Right ventricle myocardium superior (tissue), 1 donor: ENCODE measurements around the gene NOXA1. TPM values are rescaled to one million over a fixed set of nuclear protein-coding genes. Genes with fewer than 3 reads are reported as not detected.
"Not testable (repeated sequence)": the region's sequence is repeated elsewhere in the genome, so short reads cannot be mapped to it uniquely, and the experiment has no call there.

ENCODE experiments used
- ATAC-seq: fragments of 200-7000 bp; cut with Tn5 transposase; one replicate; pipeline ENCODE4 v1.9.1; 2020; ENCODE audit warnings: mild to moderate bottlenecking; ENCODE audit not compliant: poor library complexity
- DNase-seq: peaks from one replicate; pipeline ENCODE4 v3.0.0-alpha.2; 2020
- intact Hi-C: fragments of 100-400 bp; cut with DNase I; formaldehyde crosslinking; loops from one replicate; pipeline ENCODE4 v1.11.2; 2022
- long read RNA-seq: library from polyadenylated mRNA; unstranded; transcript quantifications from one replicate; pipeline ENCODE4 v2.0.0, GENCODE V29; 2021
- total RNA-seq: library from RNA; stranded (reverse); fragmentation: NEBNext Ultra II Directional; extraction: Animal tissue kit (Norgen Biotek cat#: 25700); gene quantifications from one replicate; pipeline ENCODE4 v1.2.1, GENCODE V29; 2021
- donor health status: DM: no; HTN: yes; CAD: no; lungs with severe emphysema.

NOXA1 gene, protein sequence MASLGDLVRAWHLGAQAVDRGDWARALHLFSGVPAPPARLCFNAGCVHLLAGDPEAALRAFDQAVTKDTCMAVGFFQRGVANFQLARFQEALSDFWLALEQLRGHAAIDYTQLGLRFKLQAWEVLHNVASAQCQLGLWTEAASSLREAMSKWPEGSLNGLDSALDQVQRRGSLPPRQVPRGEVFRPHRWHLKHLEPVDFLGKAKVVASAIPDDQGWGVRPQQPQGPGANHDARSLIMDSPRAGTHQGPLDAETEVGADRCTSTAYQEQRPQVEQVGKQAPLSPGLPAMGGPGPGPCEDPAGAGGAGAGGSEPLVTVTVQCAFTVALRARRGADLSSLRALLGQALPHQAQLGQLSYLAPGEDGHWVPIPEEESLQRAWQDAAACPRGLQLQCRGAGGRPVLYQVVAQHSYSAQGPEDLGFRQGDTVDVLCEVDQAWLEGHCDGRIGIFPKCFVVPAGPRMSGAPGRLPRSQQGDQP
- 1.7 TPM for total RNA-seq
- long read RNA-seq, partial matches to known transcripts: 1 of 10 reads
- long read RNA-seq, other reads (novel, unspliced or antisense): 9 of 10 reads

- intact Hi-C loops: no loop called here
- DNase-seq (peak; percentile 95), ATAC-seq (peak; percentile 95)
These were observed at the start of gene NOXA1, which contains the start of gene EXD3 for GRCh38 chr9:137422604-137423513. Gene NOXA1 (plus strand): TSS chr9:137423393. CDS start chr9:137423530, 137 bp downstream. Gene EXD3 (minus strand): TSS chr9:137423162. CDS start chr9:137395357, 27,805 bp downstream.

DNA sequence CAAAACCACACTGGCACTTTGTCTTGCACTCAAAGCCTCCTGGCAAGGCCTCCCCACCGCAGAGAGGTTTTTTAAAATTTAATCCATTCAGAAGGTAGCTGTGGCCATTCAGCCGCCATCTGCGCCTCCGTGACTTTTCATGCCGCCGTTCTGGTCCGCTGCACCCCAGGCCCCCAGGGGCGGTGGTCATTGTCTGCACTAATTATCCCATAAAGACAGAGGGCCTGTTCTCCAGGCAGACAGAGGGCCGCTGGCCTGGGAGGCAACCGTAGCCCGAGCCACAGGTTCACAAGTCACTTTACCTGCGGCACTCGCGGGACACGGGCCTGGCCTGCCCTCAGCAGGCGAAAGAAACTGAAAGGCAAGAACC, 49.6 kb upstream of the NOXA1 start:
- intact Hi-C loops: no loop called here
- DNase-seq (peak; percentile 33), ATAC-seq (no peak)

DNA sequence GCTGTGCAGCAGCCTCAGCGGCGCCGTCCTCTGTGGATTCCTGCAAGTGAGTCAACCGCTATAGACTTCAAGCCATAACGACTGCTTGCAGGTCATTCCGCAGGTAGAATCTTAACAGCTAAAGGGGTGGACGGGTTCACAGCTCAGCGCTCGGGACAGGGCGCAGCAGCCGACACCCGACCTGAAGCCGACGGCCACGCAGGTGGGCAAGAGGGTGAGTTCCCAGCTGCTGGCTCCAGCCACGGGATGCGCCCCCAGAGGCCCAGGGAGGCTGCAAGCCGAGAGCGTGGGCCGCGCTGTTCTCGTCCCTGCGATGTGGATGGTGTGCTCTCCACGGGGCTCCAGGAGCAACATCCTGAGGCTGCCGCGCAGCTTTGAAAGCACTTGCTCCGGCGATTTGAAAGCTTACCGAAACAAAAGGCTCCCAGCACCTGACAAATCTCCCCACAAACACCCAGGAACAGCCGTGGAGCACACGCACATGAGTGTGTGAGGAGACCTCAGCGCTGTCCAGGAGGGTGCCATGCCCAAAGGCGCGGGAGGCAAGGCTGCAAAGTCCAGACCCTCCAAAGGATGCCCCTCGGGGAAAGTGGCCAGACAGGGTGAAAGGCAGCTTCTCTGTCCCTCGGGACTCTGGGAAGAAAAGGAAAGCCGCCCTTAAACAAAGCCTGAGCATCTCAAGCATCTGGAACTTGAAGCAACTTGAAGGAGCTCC, 48.9 kb upstream of the NOXA1 start:
- ATAC-seq (no peak), DNase-seq (peak; percentile 19)
- intact Hi-C loops: no loop called here

DNA sequence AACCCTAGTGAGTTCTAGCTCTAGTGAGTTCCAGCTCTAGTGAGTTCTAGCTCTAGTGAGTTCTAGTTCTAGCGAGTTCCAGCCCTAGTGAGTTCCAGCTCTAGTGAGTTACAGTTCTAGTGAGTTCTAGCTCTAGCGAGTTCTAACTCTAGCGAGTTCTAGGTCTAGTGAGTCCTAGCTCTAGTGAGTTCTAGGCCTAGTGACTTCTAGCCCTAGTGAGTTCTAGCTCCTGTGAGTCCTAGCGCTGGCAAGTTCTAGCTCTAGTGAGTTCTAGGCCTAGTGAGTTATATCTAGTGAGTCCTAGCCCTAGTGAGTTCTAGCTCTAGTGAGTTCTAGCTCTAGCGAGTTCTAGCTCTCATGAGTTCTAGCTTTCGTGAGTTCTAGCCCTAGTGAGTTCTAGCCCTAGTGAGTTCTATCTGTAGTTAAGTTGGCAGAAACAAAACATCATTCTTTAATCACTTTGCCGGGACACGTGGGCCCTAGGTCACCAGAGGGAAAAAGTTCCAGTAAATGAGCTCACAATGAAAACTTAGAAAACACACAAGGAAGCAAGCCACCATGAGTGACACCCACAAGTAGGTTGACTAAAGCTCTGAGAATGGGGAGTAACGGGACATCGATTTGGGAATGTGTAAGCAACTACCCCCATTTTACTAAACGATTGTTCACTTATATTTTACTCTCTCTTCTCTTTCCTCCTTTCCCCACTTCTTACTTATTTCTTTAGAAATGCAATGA, 47.7 kb upstream of the NOXA1 start:
- ATAC-seq: no peak
- no peak for DNase-seq
- intact Hi-C loops: no loop called here

- ATAC-seq: no peak
- DNase-seq: peak; percentile 9
- intact Hi-C loops: no loop called here
These were observed 46.8 kb upstream of the NOXA1 start for GRCh38 chr9:137376386-137376785.

DNA sequence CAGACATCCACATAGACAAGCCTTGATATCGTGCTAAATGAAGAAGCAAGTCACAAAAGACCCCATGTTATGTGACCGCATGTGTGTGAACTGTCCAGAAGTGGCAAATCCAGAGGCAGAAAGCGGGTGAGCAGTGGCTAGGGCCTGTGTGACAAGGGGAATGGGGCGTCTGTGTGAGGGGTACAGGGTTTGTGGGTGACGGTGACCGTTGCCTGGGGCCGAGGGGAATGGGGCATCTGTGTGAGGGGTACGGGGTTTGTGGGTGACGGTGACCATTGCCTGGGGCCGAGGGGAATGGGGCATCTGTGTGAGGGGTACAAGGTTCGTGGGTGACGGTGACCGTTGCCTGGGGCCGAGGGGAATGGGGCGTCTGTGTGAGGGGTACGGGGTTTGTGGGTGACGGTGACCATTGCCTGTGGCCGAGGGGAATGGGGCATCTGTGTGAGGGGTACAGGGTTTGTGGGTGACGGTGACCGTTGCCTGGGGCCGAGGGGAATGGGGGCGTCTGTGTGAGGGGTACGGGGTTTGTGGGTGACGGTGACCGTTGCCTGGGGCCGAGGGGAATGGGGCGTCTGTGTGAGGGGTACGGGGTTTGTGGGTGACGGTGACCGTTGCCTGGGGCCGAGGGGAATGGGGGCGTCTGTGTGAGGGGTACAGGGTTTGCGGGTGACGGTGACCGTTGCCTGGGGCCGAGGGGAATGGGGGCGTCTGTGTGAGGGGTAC, 44.3 kb upstream of the NOXA1 start:
- peak; percentile 0 for DNase-seq
- ATAC-seq, intact Hi-C loops: not testable (repeated sequence)

DNA sequence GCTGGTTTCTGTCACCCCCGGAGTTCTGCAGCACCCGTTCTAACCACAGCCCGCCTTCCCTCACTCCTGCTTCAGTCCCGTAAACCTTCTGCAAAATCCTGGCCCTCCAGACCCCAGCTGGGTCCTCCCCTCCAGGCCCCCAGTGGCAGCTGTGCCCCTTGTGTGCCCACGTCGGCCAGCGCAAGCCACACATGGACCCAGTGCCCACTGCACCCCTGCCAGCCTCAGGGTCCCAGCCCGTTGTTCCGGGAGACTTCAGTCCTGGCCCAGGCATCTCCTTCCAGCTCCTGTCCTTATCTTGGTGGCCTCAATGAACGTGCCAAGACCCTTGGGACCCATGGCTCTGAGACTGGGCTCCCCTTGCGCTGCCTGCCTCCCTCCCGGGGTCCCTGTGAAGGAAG, 43.4 kb upstream of the NOXA1 start:
- ATAC-seq (no peak), DNase-seq (peak; percentile 22)
- intact Hi-C loops: no loop called here

DNA sequence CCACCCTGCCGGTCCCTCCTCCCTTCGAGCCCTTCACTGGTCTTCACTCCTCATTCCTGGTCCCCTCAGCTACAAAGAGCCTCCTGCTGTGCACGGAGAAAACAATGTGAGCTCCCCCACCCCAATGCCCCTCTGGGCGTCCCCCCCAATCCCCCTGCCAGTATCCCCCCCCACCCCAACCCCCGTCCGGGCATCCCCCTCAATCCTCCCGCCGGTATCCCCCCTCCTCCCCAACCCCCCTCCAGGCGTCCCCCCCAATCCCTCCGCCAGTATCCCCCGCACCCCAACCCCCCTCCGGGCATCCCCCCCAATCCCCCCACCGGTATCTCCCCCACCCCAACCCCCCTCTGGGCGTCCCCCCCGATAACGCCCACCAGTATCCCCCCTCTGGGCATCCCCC, 43.0 kb upstream of the NOXA1 start:
- no peak for ATAC-seq
- intact Hi-C loops: no loop called here
- DNase-seq: no peak

- ATAC-seq (no peak), DNase-seq (peak; percentile 19)
- intact Hi-C loops: no loop called here
These were observed 42.6 kb upstream of the NOXA1 start for GRCh38 chr9:137380606-137381005.

DNA sequence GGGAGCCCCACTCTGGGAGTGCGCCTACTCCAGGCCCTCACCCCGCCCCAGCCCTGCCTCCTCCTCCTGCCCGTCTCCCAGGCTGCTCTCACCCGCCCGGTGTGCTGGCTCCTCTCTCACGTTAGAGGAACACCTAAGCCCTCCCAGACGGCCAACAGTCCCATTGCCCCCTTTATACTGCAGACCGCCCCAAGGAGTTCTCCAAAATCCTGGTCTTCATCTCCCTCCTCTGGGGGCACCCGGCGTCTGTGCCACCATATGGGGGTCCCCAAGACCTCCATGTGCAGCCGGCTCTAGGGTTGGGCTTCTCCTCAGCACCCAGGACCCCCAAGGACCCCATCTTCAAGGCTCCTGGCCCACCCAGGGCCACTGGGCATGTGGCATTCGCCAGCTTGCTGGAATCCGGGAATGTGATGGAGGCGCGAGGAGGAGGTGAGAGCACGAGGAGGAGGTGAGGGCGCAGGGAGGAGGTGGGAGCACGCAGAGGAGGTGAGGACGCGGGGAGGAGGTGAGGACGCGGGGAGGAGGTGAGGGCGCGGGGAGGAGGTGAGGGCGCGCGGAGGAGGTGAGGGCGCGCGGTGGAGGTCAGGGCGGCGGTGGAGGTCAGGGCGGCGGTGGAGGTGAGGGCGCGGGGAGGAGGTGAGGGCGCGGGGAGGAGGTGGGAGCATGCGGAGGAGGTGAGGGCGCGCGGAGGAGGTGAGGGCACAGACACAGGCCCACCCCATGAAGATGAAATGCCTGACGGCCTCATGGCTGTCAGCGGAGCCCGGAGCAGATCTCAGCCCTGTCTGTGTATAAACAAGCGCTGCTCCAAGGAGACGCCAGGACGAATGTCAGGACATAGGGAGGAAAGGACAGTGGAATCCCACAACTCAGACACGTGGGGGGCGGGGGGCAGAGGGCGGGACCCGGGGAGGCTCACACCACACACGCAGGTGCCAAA, 41.4 kb upstream of the NOXA1 start:
- DNase-seq: peak; percentile 36
- no peak for ATAC-seq
- intact Hi-C loops: no loop called here

DNA sequence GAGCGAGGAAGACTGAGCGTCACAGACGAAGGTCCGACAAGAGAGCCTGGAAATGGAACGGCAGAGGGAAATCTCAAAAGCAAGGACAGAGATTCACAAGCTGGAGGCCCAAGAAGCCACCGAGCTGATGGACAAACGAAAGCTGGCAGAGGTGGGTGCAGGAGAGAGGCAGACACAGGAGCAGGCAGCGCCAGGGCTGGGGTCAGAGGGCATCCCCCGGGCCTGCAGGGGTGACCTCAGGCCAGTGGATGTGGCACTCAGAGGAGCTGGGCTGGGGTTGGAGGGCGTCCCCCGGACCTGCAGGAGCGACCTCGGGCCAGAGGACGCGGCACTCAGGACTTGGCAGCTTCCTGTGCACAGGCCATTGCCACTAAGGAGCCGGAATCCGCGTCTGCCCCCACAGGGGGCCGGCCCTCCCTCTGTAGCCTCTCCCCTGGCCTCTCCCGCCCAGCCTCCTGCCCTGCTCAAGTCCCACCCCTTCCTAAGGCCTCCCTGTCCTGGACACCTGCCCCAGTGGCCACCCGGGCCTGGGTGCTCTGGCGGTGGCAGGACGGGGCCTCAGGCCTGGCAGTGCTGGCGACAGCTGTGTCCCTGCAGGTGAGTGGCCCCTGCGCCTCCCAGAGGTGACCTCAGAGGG, 40.6 kb upstream of the NOXA1 start:
- ATAC-seq (no peak), DNase-seq (peak; percentile 13)
- intact Hi-C loops: no loop called here

DNA sequence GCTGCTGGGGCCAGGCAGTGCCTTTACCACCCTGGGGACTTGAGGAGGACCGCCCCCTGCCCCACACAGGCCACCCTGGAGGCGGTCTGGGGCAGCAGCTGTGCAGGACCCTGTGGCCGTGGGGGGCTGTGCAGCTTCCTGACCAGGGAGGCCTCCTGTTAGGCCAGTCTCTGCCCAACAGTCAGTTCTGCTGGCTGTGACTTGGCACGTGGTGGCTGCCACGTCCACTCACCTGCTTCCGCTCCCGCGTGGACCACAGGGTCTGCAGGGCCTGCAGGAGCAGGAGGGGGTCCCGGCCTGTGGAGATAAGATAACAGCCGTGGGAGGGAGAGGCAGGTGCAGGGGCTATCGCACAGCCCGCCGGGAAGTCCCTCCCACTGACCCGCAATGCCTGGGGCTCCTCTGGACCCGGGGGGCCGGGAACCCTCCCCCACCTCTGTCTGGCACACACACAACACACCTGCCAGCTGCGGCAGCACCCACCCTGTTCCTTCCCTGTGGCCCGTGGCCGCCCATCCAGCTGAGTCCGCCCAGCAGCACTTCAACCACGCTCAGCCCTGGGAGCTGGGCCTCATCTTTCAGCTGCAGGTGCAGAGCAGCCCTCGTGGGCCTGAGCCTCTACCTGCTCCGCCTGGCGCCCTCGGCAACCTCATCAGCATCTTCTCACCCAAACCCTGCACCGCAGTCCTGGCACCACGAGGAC, 40.0 kb upstream of the NOXA1 start:
- ATAC-seq (no peak), DNase-seq (peak; percentile 37)
- intact Hi-C loops: no loop called here

GRCh38 chr9:137383784-137384756, 39.1 kb upstream of the NOXA1 start:
- intact Hi-C loops: no loop called here
- peak; percentile 26 for DNase-seq
- no peak for ATAC-seq

- ATAC-seq: no peak
- intact Hi-C loops: no loop called here
- no peak for DNase-seq
These were observed 38.0 kb upstream of the NOXA1 start for GRCh38 chr9:137385061-137385655.
